Measurements from ENCODE around the gene BCAM.
"Not testable (repeated sequence)": the region's sequence is repeated elsewhere in the genome, so short reads cannot be mapped to it uniquely, and the experiment has no call there.

The BCAM gene

GRCh38 chr19:44819246-44819832 is 10.4 kb downstream of the BCAM start:
- no peak overlapping the region for H3K4me3 ChIP-seq (ENCODE audit: low read depth, low read length)
- TF ChIP-seq CTCF (IDR thresholded peaks at IDR 0.05; ENCODE audit: low read depth, low read length, missing control alignments) = no peak
- no peak for DNase-seq (ENCODE audit: low read depth)

DNA sequence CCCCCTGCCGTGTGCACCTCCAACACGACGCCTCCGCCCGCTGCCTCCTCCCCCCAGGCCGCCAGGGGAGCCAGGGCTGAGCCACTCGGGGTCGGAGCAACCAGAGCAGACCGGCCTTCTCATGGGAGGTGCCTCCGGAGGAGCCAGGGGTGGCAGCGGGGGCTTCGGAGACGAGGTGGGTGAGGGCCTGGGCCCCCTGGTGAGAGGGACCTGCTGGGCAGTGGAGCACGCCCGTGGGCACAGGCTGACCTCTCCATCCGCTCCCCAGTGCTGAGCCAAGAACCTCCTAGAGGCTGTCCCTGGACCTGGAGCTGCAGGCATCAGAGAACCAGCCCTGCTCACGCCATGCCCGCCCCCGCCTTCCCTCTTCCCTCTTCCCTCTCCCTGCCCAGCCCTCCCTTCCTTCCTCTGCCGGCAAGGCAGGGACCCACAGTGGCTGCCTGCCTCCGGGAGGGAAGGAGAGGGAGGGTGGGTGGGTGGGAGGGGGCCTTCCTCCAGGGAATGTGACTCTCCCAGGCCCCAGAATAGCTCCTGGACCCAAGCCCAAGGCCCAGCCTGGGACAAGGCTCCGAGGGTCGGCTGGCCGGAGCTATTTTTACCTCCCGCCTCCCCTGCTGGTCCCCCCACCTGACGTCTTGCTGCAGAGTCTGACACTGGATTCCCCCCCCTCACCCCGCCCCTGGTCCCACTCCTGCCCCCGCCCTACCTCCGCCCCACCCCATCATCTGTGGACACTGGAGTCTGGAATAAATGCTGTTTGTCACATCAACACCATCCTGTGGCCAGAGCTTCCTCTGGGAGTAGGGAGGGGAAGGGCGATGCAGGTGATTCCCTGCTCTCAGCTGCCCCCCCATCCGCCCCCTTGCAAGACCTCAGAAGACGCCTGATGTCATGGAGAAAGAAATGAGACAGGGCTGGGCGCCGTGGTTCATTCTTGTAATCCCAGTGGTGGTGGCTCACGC is 12.0 kb downstream of the BCAM start:
- H3K4me3 ChIP-seq (ENCODE audit: low read depth, low read length) = no peak overlapping the region
- TF ChIP-seq CTCF (IDR thresholded peaks at IDR 0.05; ENCODE audit: low read depth, low read length, missing control alignments) = no peak
- DNase-seq (ENCODE audit: low read depth) = no peak

DNA sequence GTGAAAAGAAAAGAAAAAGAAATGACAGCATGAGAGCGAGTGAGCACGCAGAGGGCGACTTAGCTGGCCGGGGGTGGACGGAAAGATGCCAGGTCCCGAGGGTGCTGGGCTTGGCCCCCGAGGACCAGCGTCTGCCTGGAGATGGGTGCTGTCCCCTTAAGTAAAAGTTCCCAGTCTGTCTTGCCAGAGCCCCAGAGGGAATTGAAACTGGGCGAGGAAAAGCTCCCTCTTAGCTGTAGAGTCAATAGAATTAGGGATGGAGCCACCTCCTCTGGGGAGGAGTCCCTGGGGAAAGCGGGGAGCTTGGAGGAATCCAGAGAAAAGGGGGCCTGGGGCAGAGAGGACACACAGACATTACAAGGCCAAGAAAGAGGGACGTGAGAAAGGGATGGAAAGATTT is 13.3 kb downstream of the BCAM start:
- no peak for DNase-seq (ENCODE audit: low read depth)
- no peak overlapping the region for H3K4me3 ChIP-seq (ENCODE audit: low read depth, low read length)
- TF ChIP-seq CTCF (IDR thresholded peaks at IDR 0.05; ENCODE audit: low read depth, low read length, missing control alignments) = no peak

- TF ChIP-seq CTCF (IDR thresholded peaks at IDR 0.05; ENCODE audit: low read depth, low read length, missing control alignments) = no peak
- no peak overlapping the region for H3K4me3 ChIP-seq (ENCODE audit: low read depth, low read length)
- no peak for DNase-seq (ENCODE audit: low read depth)
These were observed 13.9 kb downstream of the BCAM start for GRCh38 chr19:44822670-44823372.

- TF ChIP-seq CTCF (IDR thresholded peaks at IDR 0.05; ENCODE audit: low read depth, low read length, missing control alignments) = no peak
- DNase-seq (ENCODE audit: low read depth) = no peak
- H3K4me3 ChIP-seq (ENCODE audit: low read depth, low read length) = no peak overlapping the region
These were observed 14.4 kb downstream of the BCAM start for GRCh38 chr19:44823373-44823698.

- no peak for TF ChIP-seq CTCF (IDR thresholded peaks at IDR 0.05; ENCODE audit: low read depth, low read length, missing control alignments)
- H3K4me3 ChIP-seq (ENCODE audit: low read depth, low read length) = no peak overlapping the region
- DNase-seq (ENCODE audit: low read depth) = no peak
These were observed 15.9 kb downstream of the BCAM start for GRCh38 chr19:44824761-44825160.

- H3K4me3 ChIP-seq (ENCODE audit: low read depth, low read length); DNase-seq (ENCODE audit: low read depth): not testable (repeated sequence)
These were observed 24.0 kb downstream of the BCAM start for GRCh38 chr19:44832875-44833274.

DNA sequence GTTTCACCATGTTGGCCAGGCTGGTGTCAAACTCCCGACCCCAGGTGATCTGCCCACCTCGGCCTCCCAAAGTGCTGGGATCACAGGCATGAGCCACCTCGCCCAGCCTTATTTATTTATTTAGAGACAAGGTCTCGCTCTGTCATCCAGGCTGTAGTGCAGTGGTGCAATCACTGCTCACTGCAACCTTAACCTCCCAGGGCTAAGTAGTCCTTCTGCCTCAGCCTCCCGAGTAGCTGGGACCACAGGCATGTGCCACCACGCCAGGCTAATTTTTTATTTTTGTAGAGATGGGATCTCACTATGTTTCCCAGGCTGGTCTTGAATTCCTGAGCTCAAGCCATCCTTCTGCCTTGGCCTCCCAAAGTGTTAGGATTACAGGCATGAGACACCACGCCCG is 25.5 kb downstream of the BCAM start:
- H3K4me3 ChIP-seq (ENCODE audit: low read depth, low read length); DNase-seq (ENCODE audit: low read depth): not testable (repeated sequence)
